ENCODE measurements around the gene CDK5RAP2. TPM values are rescaled to one million over a fixed set of nuclear protein-coding genes. Genes with fewer than 3 reads are reported as not detected.

Gene CDK5RAP2
- total RNA-seq, 1 donor from 2014 or later: 33.6 TPM

DNA sequence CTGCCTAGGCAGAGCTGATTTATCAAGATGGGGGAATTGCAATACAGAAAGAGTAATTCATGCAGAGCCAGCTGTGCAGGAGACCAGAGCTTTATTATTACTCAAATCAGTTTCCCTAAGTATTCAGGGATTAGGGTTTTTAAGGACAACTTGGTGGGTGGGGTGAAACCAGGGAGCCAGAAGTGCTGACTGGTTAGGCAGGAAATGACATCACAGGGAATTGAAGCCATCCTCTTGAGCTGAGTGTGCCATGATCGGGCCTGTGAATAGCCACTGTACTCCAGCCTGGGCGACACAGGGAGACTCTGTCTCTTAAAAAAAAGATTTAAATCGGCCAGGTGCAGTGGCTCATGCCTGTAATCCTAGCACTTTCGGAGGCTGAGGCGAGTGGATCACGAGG lies 45.3 kb upstream of the CDK5RAP2 start:
- H3K9me3 ChIP-seq: no peaks in the 10 kb centered on the region
- intact Hi-C loops (cut with DNase I): loop anchor here (10.0 kb wide), 1 partner anchor 120 kb away; no protein-coding TSS in a partner anchor
- DNase-seq (ENCODE audit: low spot score in 2 of 2): no peak
- no peaks in the 10 kb centered on the region for H3K4me1 ChIP-seq
- no peaks in the 10 kb centered on the region for H3K27me3 ChIP-seq
- no peaks in the 10 kb centered on the region for H3K36me3 ChIP-seq
- no peak overlapping the region for H3K27ac ChIP-seq
- TF ChIP-seq, protein P1, sequence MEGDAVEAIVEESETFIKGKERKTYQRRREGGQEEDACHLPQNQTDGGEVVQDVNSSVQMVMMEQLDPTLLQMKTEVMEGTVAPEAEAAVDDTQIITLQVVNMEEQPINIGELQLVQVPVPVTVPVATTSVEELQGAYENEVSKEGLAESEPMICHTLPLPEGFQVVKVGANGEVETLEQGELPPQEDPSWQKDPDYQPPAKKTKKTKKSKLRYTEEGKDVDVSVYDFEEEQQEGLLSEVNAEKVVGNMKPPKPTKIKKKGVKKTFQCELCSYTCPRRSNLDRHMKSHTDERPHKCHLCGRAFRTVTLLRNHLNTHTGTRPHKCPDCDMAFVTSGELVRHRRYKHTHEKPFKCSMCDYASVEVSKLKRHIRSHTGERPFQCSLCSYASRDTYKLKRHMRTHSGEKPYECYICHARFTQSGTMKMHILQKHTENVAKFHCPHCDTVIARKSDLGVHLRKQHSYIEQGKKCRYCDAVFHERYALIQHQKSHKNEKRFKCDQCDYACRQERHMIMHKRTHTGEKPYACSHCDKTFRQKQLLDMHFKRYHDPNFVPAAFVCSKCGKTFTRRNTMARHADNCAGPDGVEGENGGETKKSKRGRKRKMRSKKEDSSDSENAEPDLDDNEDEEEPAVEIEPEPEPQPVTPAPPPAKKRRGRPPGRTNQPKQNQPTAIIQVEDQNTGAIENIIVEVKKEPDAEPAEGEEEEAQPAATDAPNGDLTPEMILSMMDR (IDR thresholded peaks at IDR 0.05): no peak
- no peak overlapping the region for H3K4me3 ChIP-seq

DNA sequence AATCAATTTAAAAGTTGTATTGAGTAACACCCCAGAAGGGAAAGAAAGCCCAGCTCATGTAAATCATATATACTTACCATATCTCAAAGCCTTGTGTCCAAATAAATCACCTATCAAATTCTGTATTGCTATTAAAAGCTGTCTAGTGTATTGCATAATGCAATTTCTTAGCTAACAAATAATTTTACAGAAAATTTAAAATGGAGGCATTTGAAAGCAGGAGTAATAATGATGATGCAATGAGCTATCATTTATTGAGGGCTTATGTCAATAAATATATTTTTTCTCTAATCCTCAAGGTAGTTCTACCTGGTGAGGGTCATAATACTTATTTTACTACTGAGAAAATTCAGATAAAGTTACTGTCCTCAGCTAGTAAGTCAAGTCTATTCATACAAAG lies 42.8 kb upstream of the CDK5RAP2 start:
- no peak overlapping the region for H3K27ac ChIP-seq
- no peaks in the 10 kb centered on the region for H3K9me3 ChIP-seq
- H3K36me3 ChIP-seq: no peaks in the 10 kb centered on the region
- no peaks in the 10 kb centered on the region for H3K4me1 ChIP-seq
- no peaks in the 10 kb centered on the region for H3K27me3 ChIP-seq
- no peak overlapping the region for H3K4me3 ChIP-seq
- DNase-seq (ENCODE audit: low spot score in 2 of 2): no peak
- TF ChIP-seq, protein P1 (IDR thresholded peaks at IDR 0.05): no peak
- intact Hi-C loops (cut with DNase I): loop anchor here (10.0 kb wide), 1 partner anchor 122 kb away; no protein-coding TSS in a partner anchor

DNA sequence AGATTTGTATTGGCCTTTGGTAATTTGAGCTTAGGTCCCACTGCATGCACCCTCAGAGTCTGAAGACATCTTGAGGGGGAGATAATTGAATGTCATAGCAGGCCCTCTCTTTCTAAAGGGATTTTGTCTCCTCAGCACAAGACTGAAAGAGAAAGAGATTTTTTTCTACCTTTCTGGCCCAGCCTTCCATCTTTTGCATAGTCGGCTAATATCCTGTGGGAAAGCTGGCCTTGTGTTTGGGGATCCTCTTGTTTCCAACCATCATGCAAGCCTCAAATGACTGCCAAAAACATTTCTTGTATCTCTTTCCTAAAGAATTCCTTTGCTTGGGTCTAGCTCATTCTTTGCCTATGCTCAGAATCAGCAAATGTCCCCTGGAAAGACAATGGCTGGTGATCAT lies 42.0 kb upstream of the CDK5RAP2 start:
- TF ChIP-seq, protein P1 (IDR thresholded peaks at IDR 0.05): no peak
- Histone ChIP-seq H3K27ac (no peak overlapping the region), H3K27me3 (no peaks in the 10 kb centered on the region), H3K4me1 (no peaks in the 10 kb centered on the region), H3K4me3 (no peak overlapping the region), H3K9me3 (no peaks in the 10 kb centered on the region), H3K36me3 (no peaks in the 10 kb centered on the region)
- intact Hi-C loops (cut with DNase I): loop anchor here (10.0 kb wide), 1 partner anchor 123 kb away; no protein-coding TSS in a partner anchor
- no peak for DNase-seq (ENCODE audit: low spot score in 2 of 2)

DNA sequence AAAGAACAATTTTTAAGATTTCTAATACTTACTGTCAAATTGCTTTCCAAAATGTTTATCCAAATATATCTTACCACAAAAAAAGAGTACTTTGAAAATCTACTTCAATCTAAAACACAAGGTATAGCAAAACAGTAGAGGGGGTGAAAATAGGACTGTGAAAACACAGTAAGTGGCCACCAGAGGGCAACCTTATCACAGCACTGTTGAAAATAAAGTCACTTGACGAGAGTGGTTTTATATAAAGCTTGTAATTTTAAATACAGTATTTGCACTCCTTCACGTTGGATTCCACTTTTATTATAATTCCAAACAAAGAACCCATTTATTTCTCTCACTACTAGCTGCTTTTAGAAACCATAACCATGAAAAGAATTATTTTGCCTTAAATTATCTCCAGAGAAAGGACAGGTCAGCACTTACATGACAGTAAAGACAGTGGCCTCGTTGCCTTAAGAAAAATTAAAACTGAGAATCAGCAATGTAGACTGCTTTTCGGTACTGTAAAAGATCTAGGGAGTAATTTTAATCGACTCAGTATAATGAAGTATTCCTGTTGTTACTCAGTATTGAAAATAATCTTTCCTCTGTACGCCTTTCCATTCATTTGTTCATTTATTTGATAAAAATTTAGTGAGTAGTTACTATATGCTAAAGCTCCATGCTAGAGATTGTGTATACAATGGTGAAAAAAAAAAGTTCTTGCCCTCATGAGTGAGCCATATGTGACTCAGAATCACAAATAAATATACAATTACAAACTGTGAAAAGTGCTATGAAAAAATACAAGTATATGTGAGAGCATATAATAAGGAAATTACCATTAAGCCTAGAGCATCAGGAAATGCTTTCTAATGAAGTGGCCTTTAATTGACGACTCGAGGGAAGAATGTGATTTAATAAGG lies 40.0 kb upstream of the CDK5RAP2 start:
- Histone ChIP-seq H3K4me1 (no peaks in the 10 kb centered on the region), H3K36me3 (peaks cover 0 to 4% of the 10 kb centered on the region in 2 donors), H3K27me3 (no peaks in the 10 kb centered on the region), H3K4me3 (no peak overlapping the region), H3K9me3 (no peaks in the 10 kb centered on the region), H3K27ac (no peak overlapping the region)
- intact Hi-C loops (cut with DNase I): loop anchor here (10.0 kb wide), 1 partner anchor 125 kb away; no protein-coding TSS in a partner anchor
- peak in 1 of 2 donors; percentile 74 for DNase-seq (ENCODE audit: low spot score in 2 of 2)
- TF ChIP-seq, protein P1 (IDR thresholded peaks at IDR 0.05): peak; percentile 65 to 85 (median 68)

DNA sequence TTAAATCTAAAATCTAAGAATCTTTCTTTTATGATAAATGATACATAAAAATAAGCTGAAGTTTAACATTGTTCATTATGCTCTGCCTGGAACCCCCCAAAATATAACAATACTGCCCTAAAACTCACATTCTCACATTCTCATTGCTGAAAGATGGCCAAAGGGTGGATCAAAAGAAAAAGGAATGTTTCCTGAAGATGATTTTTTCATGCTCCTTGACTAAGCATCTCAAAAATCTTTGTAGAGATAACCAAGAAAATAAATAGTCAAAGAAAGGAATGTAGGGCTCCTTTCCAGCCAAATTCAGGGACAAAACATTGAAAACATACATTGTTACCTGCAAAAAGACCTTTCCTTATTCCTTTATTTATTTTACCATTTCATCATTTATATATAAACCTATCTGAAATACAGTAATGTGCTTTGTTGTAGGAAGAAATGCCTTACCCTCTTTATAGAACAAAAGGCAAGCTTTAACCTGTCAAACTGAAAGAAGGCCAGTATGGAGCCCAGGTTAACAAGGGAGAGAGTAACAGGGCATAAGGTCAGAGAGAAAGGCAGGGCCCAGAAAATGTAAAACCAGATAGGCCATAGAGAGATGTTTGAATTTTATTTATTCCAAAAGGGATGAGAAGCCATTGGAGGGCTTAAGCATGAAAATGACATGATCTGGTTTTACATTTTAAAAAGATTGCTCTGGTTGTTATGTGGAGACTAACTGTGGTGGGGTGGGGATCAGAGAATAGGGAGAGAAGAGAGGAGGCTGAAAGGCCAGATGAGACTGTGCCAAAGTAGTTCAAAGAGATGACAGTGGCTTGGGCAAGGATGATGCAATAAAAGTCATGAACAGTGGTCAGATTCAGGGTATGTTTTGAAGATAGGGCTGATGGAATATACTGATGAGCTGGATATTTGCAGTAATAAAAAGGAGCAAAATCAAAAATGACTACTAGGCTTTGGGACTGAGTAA lies 37.3 kb upstream of the CDK5RAP2 start:
- Histone ChIP-seq H3K27ac (no peak overlapping the region), H3K9me3 (no peaks in the 10 kb centered on the region), H3K27me3 (no peaks in the 10 kb centered on the region), H3K4me1 (no peaks in the 10 kb centered on the region), H3K36me3 (peaks cover 0 to 4% of the 10 kb centered on the region in 2 donors), H3K4me3 (no peak overlapping the region)
- intact Hi-C loops (cut with DNase I): no loop called here
- DNase-seq (ENCODE audit: low spot score in 2 of 2): no peak
- TF ChIP-seq, protein P1 (IDR thresholded peaks at IDR 0.05): no peak

All from ascending aorta (tissue), 2 donors.